ENCODE measurements around the gene TSHZ2.

Gene TSHZ2

DNA sequence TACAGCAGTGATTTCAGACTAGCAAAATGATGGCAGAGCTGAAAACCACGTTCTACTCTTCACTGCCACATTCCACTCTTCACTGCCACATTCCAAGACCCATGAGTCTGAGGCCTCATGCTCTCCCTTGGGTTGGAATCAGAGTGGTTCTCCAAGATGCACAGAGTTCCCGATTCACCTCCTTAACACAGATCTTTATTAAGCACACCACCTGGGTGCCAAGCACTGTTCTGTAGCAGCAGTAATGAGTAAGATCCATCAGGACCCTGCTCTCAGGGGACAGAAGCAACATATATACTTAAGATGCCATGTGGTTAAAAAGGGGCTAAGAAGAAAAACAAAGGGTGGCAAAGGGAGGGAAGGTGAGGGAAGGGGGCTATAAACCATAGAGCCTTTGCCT is 26.9 kb downstream of the TSHZ2 start:
- no peaks in the 10 kb centered on the region for H3K36me3 ChIP-seq (ENCODE audit: insufficient read depth, low read length)
- no peak overlapping the region for H3K27ac ChIP-seq (ENCODE audit: low read depth, low read length)

DNA sequence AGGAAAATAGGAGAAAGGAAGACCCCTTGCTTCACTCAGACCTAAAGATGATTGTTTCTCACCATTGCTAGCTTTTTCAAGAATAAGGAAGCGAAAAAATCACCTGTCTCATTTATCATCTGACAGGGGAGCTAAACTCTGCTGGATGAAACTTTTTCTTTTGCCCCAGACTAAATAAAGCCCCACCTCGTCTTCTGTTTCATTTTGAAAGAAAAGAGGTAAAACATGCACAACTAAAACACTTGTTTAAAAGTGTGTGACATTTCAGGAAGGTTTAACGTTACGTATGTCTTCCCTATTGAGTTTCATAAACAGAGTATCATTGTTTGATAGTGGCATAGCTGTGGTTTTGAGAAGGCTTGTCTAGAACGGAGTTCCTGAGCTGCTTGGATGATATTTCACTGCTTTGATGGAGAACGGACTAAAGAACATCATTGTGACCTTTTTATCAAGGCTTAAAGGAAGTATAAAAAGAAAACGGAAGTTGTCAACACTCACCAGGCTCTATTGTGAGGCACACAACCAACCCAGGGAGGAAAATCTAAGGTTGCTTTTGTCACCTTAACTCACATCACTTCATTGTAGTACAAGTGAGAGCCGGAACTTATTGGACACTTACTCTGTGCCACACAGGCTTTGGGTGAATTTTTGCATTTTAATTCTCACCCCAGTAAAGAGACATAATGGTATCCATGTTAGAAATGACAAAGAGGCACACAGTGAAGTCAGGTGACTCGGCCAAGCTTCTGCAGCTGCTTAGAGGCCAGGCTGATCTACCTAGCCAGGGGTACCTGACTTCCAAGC is 29.5 kb downstream of the TSHZ2 start:
- H3K4me3 ChIP-seq (ENCODE audit: low read length), result no peak overlapping the region
- H3K36me3 ChIP-seq (ENCODE audit: insufficient read depth, low read length), result no peaks in the 10 kb centered on the region
- WGBS, result 89% methylated on average over 9 of the region's 9 CpGs
- H3K27ac ChIP-seq (ENCODE audit: low read depth, low read length), result no peak overlapping the region
- no peaks in the 10 kb centered on the region for H3K4me1 ChIP-seq (ENCODE audit: insufficient read depth, low read length)
- no peak overlapping the region for H3K9ac ChIP-seq (ENCODE audit: low read depth, low read length)
- no peaks in the 10 kb centered on the region for H3K27me3 ChIP-seq (ENCODE audit: insufficient read depth, low read length)
- no peaks in the 10 kb centered on the region for H3K9me3 ChIP-seq (ENCODE audit: insufficient read depth, low read depth, low read length)

More for the DNA sequence above, 26.9 kb downstream of the TSHZ2 start:
- Histone ChIP-seq H3K4me1 (ENCODE audit: insufficient read depth, low read length) (no peaks in the 10 kb centered on the region), H3K9ac (ENCODE audit: low read depth, low read length) (no peak overlapping the region), H3K9me3 (ENCODE audit: insufficient read depth, low read depth, low read length) (no peaks in the 10 kb centered on the region), H3K27me3 (ENCODE audit: insufficient read depth, low read length) (no peaks in the 10 kb centered on the region), H3K4me3 (ENCODE audit: low read length) (no peak overlapping the region)
- WGBS, result 96% methylated on average over 2 of the region's 2 CpGs

DNA sequence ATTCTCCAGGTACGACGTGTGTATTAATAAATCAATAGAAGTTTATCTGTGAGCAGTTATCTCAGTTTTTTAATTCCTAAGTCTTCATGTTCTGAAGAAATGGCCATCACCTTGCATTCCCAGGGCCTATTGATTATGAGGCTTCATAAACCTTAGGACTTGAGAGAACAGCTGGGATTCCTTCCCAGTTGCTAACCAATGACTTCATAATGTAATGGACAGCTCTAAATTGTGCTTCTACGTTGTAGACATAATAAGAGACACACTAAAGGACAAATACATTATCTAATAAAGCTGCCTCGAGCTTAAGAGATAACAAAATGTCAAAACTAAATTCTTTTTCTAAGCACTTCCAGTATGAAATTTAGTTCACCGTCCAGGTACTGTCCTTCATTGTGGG is 30.6 kb downstream of the TSHZ2 start:
- H3K36me3 ChIP-seq (ENCODE audit: insufficient read depth, low read length), result no peaks in the 10 kb centered on the region
- no peak overlapping the region for H3K27ac ChIP-seq (ENCODE audit: low read depth, low read length)
- WGBS, result 87% methylated on average over 3 of the region's 5 CpGs
- H3K9ac ChIP-seq (ENCODE audit: low read depth, low read length), result no peak overlapping the region
- no peaks in the 10 kb centered on the region for H3K27me3 ChIP-seq (ENCODE audit: insufficient read depth, low read length)
- no peak overlapping the region for H3K4me3 ChIP-seq (ENCODE audit: low read length)
- H3K9me3 ChIP-seq (ENCODE audit: insufficient read depth, low read depth, low read length), result no peaks in the 10 kb centered on the region
- H3K4me1 ChIP-seq (ENCODE audit: insufficient read depth, low read length), result no peaks in the 10 kb centered on the region

DNA sequence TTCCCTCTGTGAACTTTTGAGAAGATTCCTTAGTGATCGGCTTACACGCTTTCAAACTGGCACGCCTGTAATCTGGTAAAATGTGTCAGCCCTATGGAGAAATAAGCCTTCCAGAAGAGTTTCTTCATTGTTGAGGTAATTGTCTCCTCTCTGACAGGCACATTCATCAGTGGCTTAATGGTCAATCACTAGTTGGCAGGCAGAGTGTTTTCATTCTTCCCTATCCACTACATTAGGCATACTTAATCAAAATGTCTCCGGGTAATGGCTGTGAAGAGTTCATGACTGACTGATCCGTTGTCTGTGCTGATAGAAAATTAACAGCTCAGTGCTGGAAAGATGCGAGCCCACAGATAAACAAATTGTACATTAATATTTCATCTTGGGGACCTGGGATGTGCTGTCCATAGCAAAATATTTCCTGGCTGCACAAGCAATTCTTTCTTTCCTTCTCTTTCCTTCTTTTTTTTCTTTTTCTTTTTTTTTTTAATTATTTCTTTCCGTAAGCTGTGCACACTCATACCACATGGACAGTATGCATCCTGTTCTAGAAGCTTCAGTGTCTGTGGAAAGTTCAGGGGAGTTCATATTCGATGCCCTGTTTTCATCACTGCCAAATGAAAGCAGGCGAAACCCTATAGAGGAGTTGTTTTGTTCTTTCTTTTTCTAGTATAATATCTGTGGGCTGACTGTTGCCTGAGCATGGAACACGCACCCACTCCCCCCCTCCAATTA is 31.4 kb downstream of the TSHZ2 start:
- Histone ChIP-seq H3K36me3 (ENCODE audit: insufficient read depth, low read length) (no peaks in the 10 kb centered on the region), H3K4me1 (ENCODE audit: insufficient read depth, low read length) (no peaks in the 10 kb centered on the region), H3K27ac (ENCODE audit: low read depth, low read length) (no peak overlapping the region), H3K27me3 (ENCODE audit: insufficient read depth, low read length) (no peaks in the 10 kb centered on the region), H3K4me3 (ENCODE audit: low read length) (no peak overlapping the region), H3K9ac (ENCODE audit: low read depth, low read length) (no peak overlapping the region), H3K9me3 (ENCODE audit: insufficient read depth, low read depth, low read length) (no peaks in the 10 kb centered on the region)
- 90% methylated on average over 9 of the region's 10 CpGs for WGBS

DNA sequence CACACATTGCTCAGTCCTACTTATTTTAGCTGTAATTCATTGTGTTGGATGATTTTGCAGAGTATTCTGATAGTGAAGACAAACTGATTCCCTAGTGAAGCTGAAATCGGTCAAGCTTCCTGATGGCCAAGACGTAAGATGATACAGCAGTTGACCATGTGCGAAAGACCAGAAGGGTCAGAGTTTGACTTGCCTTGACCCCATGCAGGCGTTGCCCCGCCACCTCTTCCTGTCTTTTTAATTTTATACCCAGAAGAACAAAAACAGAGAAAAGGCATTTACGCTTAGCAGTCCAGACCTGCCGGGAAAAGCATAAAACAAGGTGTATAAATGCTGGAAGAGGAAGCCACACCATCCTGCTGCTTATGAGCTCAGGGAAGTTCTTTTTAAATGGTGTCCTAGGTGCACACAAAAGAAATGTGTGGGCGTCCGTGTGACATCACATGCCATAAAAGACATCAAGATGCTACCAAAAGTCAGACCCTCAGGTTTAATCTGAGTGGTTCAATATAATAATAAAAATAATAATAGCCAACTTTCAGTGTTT is 32.2 kb downstream of the TSHZ2 start:
- Histone ChIP-seq H3K36me3 (ENCODE audit: insufficient read depth, low read length) (no peaks in the 10 kb centered on the region), H3K4me3 (ENCODE audit: low read length) (no peak overlapping the region), H3K27me3 (ENCODE audit: insufficient read depth, low read length) (no peaks in the 10 kb centered on the region), H3K9ac (ENCODE audit: low read depth, low read length) (no peak overlapping the region), H3K4me1 (ENCODE audit: insufficient read depth, low read length) (no peaks in the 10 kb centered on the region), H3K9me3 (ENCODE audit: insufficient read depth, low read depth, low read length) (no peaks in the 10 kb centered on the region), H3K27ac (ENCODE audit: low read depth, low read length) (no peak overlapping the region)
- WGBS, result 95% methylated on average over 7 of the region's 9 CpGs

GRCh38 chr20:53009979-53010735 is 38.0 kb downstream of the TSHZ2 start:
- Histone ChIP-seq H3K27ac (ENCODE audit: low read depth, low read length) (no peak overlapping the region), H3K4me1 (ENCODE audit: insufficient read depth, low read length) (no peaks in the 10 kb centered on the region), H3K27me3 (ENCODE audit: insufficient read depth, low read length) (no peaks in the 10 kb centered on the region), H3K9me3 (ENCODE audit: insufficient read depth, low read depth, low read length) (no peaks in the 10 kb centered on the region), H3K4me3 (ENCODE audit: low read length) (no peak overlapping the region), H3K9ac (ENCODE audit: low read depth, low read length) (no peak overlapping the region), H3K36me3 (ENCODE audit: insufficient read depth, low read length) (no peaks in the 10 kb centered on the region)
- WGBS, result 81% methylated on average over 5 of the region's 5 CpGs

- no peaks in the 10 kb centered on the region for H3K27me3 ChIP-seq (ENCODE audit: insufficient read depth, low read length)
- no peak overlapping the region for H3K27ac ChIP-seq (ENCODE audit: low read depth, low read length)
- no peak overlapping the region for H3K9ac ChIP-seq (ENCODE audit: low read depth, low read length)
- WGBS, result 81% methylated on average over 2 of the region's 2 CpGs
- no peak overlapping the region for H3K4me3 ChIP-seq (ENCODE audit: low read length)
- H3K36me3 ChIP-seq (ENCODE audit: insufficient read depth, low read length), result no peaks in the 10 kb centered on the region
- H3K9me3 ChIP-seq (ENCODE audit: insufficient read depth, low read depth, low read length), result no peaks in the 10 kb centered on the region
- H3K4me1 ChIP-seq (ENCODE audit: insufficient read depth, low read length), result no peaks in the 10 kb centered on the region
Measured at GRCh38 chr20:53011640-53012039, 39.5 kb downstream of the TSHZ2 start.

DNA sequence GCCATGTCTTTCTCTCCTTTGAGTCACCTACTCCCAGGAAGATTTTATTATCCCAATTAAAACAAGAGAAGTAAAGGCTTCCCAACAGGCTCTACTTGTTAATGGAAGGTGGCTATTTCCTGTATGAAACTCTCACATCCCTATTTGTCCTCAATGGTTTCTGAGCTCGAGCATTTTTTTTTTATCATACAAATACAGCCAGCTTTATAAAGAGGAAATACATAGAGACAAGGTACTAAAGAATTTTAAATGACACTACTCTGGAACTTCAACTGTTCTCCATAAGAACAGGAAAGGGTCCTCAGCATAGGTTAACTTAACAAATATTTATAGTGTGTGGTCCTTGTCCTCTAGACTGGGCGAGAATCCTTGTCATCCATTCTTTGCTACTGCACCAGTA is 41.0 kb downstream of the TSHZ2 start:
- no CpG with 5 or more reads among the region's 2 CpGs for WGBS
- no peaks in the 10 kb centered on the region for H3K4me1 ChIP-seq (ENCODE audit: insufficient read depth, low read length)
- no peak overlapping the region for H3K4me3 ChIP-seq (ENCODE audit: low read length)
- no peaks in the 10 kb centered on the region for H3K9me3 ChIP-seq (ENCODE audit: insufficient read depth, low read depth, low read length)
- H3K27ac ChIP-seq (ENCODE audit: low read depth, low read length), result no peak overlapping the region
- H3K9ac ChIP-seq (ENCODE audit: low read depth, low read length), result no peak overlapping the region
- no peaks in the 10 kb centered on the region for H3K36me3 ChIP-seq (ENCODE audit: insufficient read depth, low read length)
- no peaks in the 10 kb centered on the region for H3K27me3 ChIP-seq (ENCODE audit: insufficient read depth, low read length)

GRCh38 chr20:53013847-53014246 is 41.7 kb downstream of the TSHZ2 start:
- no peak overlapping the region for H3K27ac ChIP-seq (ENCODE audit: low read depth, low read length)
- no peaks in the 10 kb centered on the region for H3K27me3 ChIP-seq (ENCODE audit: insufficient read depth, low read length)
- no peaks in the 10 kb centered on the region for H3K4me1 ChIP-seq (ENCODE audit: insufficient read depth, low read length)
- no peaks in the 10 kb centered on the region for H3K9me3 ChIP-seq (ENCODE audit: insufficient read depth, low read depth, low read length)
- H3K4me3 ChIP-seq (ENCODE audit: low read length), result no peak overlapping the region
- WGBS, result 71% methylated on average over 4 of the region's 4 CpGs
- H3K9ac ChIP-seq (ENCODE audit: low read depth, low read length), result no peak overlapping the region
- no peaks in the 10 kb centered on the region for H3K36me3 ChIP-seq (ENCODE audit: insufficient read depth, low read length)

DNA sequence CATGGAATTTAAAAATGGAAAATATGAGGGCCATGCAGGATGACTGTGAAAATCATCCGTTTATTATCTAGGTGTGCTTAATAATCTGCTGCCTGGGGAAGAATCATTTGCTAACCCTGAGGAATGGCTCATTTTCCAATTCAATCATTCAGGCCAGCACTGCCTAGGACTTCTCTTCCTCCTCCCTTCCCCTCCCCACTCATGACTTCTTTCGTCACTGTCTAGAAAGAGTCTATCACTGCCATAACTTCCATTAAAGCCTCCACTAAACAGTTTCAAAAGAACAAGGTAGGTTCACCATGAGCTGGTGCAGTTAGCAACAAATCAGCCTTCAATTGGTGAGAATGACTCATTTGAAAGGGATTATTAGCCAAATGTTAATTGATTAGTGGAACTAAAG is 43.9 kb downstream of the TSHZ2 start:
- no peak overlapping the region for H3K4me3 ChIP-seq (ENCODE audit: low read length)
- H3K36me3 ChIP-seq (ENCODE audit: insufficient read depth, low read length), result no peaks in the 10 kb centered on the region
- WGBS, result 98% methylated on average over 2 of the region's 2 CpGs
- H3K27me3 ChIP-seq (ENCODE audit: insufficient read depth, low read length), result no peaks in the 10 kb centered on the region
- no peak overlapping the region for H3K9ac ChIP-seq (ENCODE audit: low read depth, low read length)
- H3K9me3 ChIP-seq (ENCODE audit: insufficient read depth, low read depth, low read length), result no peaks in the 10 kb centered on the region
- no peak overlapping the region for H3K27ac ChIP-seq (ENCODE audit: low read depth, low read length)
- no peaks in the 10 kb centered on the region for H3K4me1 ChIP-seq (ENCODE audit: insufficient read depth, low read length)

DNA sequence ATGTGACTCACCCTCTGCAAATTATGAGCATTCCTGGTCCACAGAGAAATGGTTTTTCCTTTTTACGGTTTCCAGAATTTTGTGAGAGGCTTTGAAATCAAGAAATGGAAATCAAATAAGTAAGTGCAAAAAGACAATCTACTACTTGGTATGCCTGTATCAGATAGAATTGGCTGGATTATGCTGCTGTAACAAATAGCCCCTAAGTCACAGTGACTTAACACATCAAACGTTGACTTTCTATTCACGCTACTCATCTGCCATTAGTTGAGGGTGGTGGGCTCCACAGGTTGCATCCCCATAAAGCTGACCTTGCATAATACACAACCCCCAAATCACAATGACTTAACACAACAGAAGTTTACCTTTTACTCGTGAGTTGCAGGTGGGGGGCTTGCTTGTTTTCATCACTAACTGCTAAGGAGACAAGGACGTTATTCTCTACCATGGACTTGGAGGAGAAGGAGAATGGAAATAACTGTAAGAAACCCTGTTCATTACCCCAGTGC is 44.4 kb downstream of the TSHZ2 start:
- H3K4me1 ChIP-seq (ENCODE audit: insufficient read depth, low read length), result no peaks in the 10 kb centered on the region
- H3K27ac ChIP-seq (ENCODE audit: low read depth, low read length), result no peak overlapping the region
- H3K36me3 ChIP-seq (ENCODE audit: insufficient read depth, low read length), result no peaks in the 10 kb centered on the region
- WGBS, result 99% methylated on average over 5 of the region's 5 CpGs
- no peak overlapping the region for H3K9ac ChIP-seq (ENCODE audit: low read depth, low read length)
- H3K27me3 ChIP-seq (ENCODE audit: insufficient read depth, low read length), result no peaks in the 10 kb centered on the region
- no peak overlapping the region for H3K4me3 ChIP-seq (ENCODE audit: low read length)
- no peaks in the 10 kb centered on the region for H3K9me3 ChIP-seq (ENCODE audit: insufficient read depth, low read depth, low read length)
